AG10803 (cell line): ENCODE measurements around the gene EGFR.

ENCODE experiments used
- DNase-seq: peaks from one replicate; pipeline ENCODE4 v3.0.0; 2010; ENCODE audit warnings: low read depth
- H3K4me3 ChIP-seq: 2 replicates; pipeline ENCODE4 v1.5.1; 2011; ENCODE audit warnings: mild to moderate bottlenecking, low read length, control low read depth
- TF ChIP-seq, protein P1 (sequence below): conservative IDR thresholded peaks from 2 replicates; pipeline ENCODE4 v1.5.1; 2011; ENCODE audit warnings: mild to moderate bottlenecking, low read length, control low read depth, inconsistent platforms

The EGFR gene

DNA sequence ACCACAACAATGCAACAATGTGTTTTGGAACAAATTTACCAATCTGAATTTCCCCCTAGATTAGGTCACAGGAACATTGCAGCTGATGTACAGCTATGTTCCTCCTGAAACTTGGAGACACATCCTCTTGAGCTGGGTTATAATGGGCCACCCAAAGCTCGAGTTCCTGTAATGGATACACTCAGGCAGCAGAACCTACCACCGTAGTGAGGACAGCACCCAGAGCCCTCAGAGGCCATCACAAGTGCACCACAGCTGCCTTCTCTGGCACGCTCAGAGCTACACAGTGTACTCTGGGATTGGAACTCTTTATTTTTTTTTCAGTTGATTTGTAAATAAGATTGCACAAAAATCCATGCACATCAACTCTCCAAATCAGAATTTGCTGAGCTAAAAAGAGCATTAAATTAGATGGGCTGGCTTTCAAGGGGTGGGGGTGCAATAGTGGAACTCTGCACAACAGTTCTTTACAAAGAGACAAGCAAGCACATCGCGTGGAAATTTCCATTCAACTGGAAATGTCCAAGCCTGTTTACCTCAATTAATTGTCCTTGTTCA is 56.7 kb downstream of the EGFR start:
- TF ChIP-seq, protein P1, sequence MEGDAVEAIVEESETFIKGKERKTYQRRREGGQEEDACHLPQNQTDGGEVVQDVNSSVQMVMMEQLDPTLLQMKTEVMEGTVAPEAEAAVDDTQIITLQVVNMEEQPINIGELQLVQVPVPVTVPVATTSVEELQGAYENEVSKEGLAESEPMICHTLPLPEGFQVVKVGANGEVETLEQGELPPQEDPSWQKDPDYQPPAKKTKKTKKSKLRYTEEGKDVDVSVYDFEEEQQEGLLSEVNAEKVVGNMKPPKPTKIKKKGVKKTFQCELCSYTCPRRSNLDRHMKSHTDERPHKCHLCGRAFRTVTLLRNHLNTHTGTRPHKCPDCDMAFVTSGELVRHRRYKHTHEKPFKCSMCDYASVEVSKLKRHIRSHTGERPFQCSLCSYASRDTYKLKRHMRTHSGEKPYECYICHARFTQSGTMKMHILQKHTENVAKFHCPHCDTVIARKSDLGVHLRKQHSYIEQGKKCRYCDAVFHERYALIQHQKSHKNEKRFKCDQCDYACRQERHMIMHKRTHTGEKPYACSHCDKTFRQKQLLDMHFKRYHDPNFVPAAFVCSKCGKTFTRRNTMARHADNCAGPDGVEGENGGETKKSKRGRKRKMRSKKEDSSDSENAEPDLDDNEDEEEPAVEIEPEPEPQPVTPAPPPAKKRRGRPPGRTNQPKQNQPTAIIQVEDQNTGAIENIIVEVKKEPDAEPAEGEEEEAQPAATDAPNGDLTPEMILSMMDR: no peak

DNA sequence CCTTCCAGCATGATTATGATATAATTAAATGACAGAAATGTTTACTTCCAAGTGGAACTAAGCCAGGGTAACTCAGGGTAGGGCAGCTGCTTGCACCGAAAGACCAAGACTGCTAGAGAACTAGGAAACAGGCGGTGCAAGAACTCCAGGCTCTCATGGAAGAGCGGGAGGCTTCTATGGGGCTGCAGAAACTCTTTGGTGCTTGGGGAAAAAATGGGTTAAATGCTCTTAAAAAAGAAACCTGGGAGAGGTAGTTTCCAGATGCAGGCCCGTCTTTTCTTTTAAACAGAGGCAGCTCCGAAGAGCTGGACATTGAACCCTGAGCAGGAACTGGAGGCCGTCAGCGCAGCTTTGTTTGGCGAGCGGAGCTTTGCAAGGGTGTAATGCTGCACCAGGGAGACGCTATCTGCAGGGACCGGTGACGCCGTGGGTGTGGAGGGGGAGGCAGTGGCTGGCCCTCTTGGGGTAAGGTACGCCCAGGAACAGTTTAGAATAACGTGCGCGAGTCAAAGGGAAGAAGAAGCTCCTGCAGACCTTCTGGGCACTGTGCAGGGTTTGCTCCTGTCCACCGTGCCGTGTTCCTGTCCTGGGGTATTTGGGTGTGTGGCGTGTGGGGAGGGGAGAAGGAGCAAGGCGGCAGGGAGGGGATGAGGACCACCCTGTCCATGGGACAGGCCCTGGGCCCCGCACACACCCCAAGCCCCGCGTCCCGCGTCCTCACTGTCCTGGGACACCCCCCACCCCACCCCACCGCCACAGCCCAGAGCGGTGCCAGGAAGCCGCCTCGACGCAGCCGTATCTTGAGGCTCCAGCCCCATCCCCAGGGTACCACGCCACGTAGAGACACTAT is 59.0 kb downstream of the EGFR start:
- DNase-seq: no peak
- no peak overlapping the region for H3K4me3 ChIP-seq
- TF ChIP-seq, protein P1: no peak

More for the DNA sequence above, 56.7 kb downstream of the EGFR start:
- H3K4me3 ChIP-seq: no peak overlapping the region
- peak; percentile 44 for DNase-seq

DNA sequence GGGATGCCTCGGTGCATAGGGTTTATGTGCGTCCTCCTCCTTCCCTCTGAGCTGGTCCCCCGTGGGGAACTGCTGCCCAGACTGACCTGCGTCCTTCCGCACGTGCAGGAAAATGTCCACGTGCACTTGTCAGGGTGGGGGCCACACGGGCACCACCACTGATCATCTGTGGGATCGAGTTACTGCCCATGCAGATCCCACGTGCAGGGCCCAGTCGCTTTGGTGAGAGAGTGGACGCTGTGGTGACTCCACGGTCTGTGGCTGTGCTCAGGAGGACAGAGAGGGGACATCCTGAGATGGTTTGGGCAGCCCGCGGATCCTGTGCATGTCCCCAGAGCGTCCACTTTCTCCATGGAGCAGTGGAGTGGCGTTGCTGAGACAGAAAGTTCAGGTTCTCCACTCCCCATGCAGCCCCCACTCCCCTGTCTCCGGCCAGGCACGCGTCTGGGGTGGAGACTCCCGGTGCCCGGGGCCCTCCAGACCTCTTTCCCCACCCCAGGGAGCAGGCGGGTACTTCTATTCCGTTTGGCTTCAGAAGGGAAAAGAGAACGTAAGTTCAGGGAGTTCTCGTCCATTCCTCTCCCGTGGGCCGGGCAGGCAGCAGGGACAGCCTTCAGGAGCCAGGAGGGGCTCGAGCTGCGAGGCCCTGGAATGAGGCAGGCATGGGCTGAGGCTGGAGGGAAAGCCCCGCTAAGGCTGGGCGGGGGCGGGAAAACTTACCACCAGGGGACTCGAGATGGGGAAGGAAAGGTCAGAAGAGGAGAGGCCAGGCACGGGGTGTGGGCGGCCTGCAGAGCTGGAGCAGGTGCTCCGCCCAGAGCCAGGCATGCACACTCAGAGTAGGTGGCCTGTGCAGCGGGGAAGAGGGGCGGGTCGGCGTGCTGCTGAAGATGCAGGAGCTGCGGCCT is 59.9 kb downstream of the EGFR start:
- TF ChIP-seq, protein P1: no peak
- no peak for DNase-seq
- H3K4me3 ChIP-seq: no peak overlapping the region

DNA sequence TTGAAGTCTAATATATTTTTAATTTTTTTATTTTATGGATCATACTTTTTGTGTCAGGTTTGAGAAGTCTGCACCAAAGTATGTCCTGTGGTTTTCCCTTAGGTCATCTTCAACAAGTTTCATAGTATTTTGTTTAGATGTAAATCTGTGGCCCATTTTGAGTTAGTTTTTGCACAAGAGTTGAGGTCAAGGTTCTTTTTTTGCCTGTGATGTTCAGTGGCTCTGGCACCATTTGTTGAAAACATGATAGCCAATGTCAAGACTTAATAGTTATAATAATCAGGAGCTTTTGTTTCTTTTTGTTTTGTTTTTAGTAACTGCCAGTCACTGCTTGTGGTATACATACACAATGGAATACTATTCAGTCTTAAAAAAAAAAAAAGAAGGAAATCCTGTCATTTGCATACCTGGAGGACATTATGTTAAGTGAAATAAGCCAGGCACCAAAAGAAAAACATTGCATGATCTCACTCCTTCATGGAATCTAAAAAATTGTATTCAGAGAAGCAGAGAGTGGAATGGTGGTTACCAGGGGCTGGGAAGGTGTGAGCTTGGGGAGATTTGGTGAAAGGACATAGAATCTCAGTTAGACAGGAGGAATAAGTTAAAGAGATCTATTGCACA is 61.3 kb downstream of the EGFR start:
- no peak overlapping the region for H3K4me3 ChIP-seq
- TF ChIP-seq, protein P1: no peak
- DNase-seq: no peak

DNA sequence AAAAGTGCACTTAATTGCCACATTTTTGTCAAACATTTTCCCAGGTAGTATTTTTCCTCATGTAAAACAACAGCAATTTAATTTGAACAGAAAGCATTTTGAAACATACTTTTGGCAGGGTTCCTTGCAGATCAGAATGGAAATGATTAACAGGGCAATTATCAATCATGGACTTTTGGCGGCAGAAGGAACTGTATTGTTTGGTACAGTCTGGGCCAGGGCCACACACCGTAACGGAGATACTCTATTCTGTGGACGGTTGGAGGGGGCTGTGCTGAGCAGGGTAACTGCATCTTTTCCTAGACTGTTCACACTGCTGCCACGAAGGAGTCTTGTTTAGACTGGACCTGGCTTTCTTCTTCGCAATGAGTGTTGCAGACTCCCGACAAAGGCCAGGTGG is 62.3 kb downstream of the EGFR start:
- TF ChIP-seq, protein P1: no peak
- H3K4me3 ChIP-seq: peak overlapping the region; percentile 48
- DNase-seq: no peak

DNA sequence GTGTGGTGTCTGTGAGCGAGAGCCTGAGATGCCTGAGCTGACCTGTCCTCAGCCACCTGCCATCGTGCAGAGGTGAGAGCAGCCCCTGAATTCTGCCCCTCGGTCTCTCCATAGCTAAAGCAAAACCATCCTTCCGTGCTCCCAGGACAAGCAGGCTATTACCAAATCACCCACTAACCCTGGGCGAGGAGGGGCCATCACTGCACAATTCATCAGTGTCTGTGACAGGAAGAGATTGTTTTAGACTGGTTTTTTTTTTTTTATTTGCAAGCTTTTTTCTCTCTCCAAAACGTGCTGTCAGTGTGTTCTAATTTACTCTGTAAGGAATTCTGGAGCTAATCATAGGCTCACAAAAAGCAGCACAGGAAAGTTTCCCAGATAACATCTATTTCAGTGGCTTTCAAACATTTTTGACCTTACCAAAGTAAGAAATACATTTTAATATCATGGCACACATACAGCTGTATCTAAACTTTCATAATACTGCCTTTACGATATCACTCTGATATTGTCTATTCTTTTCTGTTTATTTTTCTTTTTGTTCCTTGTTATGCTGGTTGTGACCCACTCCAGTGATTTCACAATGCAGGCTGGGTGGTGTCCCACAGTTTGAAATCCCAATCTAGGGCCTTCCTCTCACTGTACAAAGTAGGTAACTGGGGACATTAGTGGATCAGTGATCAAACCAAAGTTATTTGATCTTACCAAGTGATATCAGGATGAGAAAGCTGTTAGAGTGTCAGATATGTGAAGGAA is 62.8 kb downstream of the EGFR start:
- DNase-seq: peak; percentile 43
- peak overlapping the region; percentile 48 for H3K4me3 ChIP-seq
- TF ChIP-seq, protein P1: no peak
